Stomach (tissue), 9 donors: ENCODE results near the gene GRXCR1. TPM values are rescaled to one million over a fixed set of nuclear protein-coding genes. Genes with fewer than 3 reads are reported as not detected.

Experiments used
- DNase-seq, 2 donors: peaks; one replicate each; pipeline versions ENCODE4 v3.0.0 to v3.0.0-alpha.2; 2013 to 2019
- H3K27ac ChIP-seq, 5 donors: fragments of 200-600 bp in 4 of 5; sonication (generic) in 4 of 5; one replicate each; pipeline ENCODE4 v1.5.1; 2013 to 2019; ENCODE audit warnings: mild to moderate bottlenecking in 1 of 5, moderate library complexity in 1 of 5
- H3K27me3 ChIP-seq, 3 donors: fragments of 200-600 bp; sonication (generic); one replicate each; pipeline ENCODE4 v1.5.1; 2017 to 2019; ENCODE audit warnings: mixed run types in 1 of 3
- H3K36me3 ChIP-seq, 4 donors: fragments of 200-600 bp; sonication (generic); 1 replicate in 3 of 4; 2 replicates in 1 of 4; pipeline ENCODE4 v1.5.1; 2016 to 2019
- H3K4me1 ChIP-seq, 4 donors: fragments of 200-600 bp; sonication (generic); one replicate each; pipeline ENCODE4 v1.5.1; 2016 to 2019
- H3K4me3 ChIP-seq, 4 donors: fragments of 200-600 bp; sonication (generic) in 3 of 4; one replicate each; pipeline ENCODE4 v1.5.1; 2016 to 2019; ENCODE audit warnings: mild to moderate bottlenecking in 1 of 4
- H3K9me3 ChIP-seq, 4 donors: fragments of 200-600 bp; sonication (generic); one replicate each; pipeline ENCODE4 v1.5.1; 2016 to 2019
- EP300 ChIP-seq: sonication (generic); formaldehyde crosslinking; IDR thresholded peaks from one replicate; pipeline ENCODE4 v1.6.1; 2017; ENCODE audit warnings: antibody characterized with exemption
- POLR2A ChIP-seq, 4 donors: fragments of 450-650 bp; IDR thresholded peaks; one replicate each; pipeline ENCODE4 v1.6.1; 2016; ENCODE audit warnings: antibody characterized with exemption in 4 of 4, control low read depth in 2 of 4, mild to moderate bottlenecking in 1 of 4, moderate library complexity in 1 of 4
- POLR2AphosphoS5 ChIP-seq, 3 donors: sonication (generic); formaldehyde crosslinking; IDR thresholded peaks; one replicate each; pipeline ENCODE4 v1.6.1; 2016; ENCODE audit warnings: antibody characterized with exemption in 3 of 3
- WGBS, 5 donors: extraction: QIAGEN DNeasy Blood & Tissue Kit in 3 of 5; methylation state at CpG; one replicate each; pipeline versions ENCODE4 v1.1.5 to v1.1.7; 2013 to 2018; 5-methylcytosine and 5-hydroxymethylcytosine counted together
- intact Hi-C: fragments of 100-400 bp; cut with DNase I; formaldehyde crosslinking; loops from one replicate; pipeline ENCODE4 v1.15.1; 2023; ENCODE audit warnings: low total_unique reads
- polyA plus RNA-seq, 3 donors: library from polyadenylated mRNA; stranded (reverse); fragments of 200-250 nt; gene quantifications; one replicate each; pipeline ENCODE4 v1.2.3, GENCODE V29; 2013
- total RNA-seq, 5 donors: library from RNA; depleted of rRNA; stranded (reverse); fragments of >200 nt; gene quantifications; one replicate each; pipeline versions ENCODE4 v1.1.0 to v1.2.3, GENCODE V29; 2014 to 2016
- TF ChIP-seq, protein P1 (sequence below), 7 experiments: fragments of 450-650 bp in 4 of 7; fragments of 200-600 bp in 3 of 7; sonication (generic) in 3 of 7; IDR thresholded peaks; one replicate each; pipeline ENCODE4 v1.5.1; 2016 to 2019; ENCODE audit warnings: antibody characterized with exemption in 7 of 7, control low read depth in 2 of 7, mild to moderate bottlenecking in 1 of 7
- donor health status: healthy with polysubstance abuse.
- donor health status: Bipolar disorder and iron deficiency.
- donor health status: healthy.

The GRXCR1 gene
- total and polyA plus RNA-seq, 8 donors = not detected

DNA sequence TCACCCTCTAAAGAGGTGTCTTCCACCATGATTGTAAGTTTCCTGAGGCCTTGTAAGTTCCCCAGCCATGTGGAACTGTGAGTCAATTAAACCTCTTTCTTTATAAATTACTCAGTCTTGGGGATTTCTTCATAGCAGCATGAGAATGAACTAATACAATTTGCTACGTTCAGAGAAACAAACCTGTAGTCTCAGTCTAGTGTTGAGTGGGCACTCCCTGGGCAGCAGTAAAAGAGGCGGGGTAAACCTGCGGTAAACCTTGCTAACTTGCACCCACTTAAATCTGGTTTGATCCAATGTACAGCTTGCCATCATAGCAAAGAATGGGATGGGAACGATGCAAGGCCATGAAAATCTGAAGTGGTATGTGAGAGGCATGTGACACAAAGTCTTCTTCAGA, 22.4 kb downstream of the GRXCR1 start:
- no peak for TF ChIP-seq POLR2AphosphoS5 (IDR thresholded peaks at IDR 0.05)
- no peak for TF ChIP-seq EP300
- TF ChIP-seq, protein P1, sequence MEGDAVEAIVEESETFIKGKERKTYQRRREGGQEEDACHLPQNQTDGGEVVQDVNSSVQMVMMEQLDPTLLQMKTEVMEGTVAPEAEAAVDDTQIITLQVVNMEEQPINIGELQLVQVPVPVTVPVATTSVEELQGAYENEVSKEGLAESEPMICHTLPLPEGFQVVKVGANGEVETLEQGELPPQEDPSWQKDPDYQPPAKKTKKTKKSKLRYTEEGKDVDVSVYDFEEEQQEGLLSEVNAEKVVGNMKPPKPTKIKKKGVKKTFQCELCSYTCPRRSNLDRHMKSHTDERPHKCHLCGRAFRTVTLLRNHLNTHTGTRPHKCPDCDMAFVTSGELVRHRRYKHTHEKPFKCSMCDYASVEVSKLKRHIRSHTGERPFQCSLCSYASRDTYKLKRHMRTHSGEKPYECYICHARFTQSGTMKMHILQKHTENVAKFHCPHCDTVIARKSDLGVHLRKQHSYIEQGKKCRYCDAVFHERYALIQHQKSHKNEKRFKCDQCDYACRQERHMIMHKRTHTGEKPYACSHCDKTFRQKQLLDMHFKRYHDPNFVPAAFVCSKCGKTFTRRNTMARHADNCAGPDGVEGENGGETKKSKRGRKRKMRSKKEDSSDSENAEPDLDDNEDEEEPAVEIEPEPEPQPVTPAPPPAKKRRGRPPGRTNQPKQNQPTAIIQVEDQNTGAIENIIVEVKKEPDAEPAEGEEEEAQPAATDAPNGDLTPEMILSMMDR (IDR thresholded peaks at IDR 0.05) = no peak
- no peak for TF ChIP-seq POLR2A (IDR thresholded peaks at IDR 0.05)
- 82 to 89% (median 87%) methylated on average over 4 of the region's 4 CpGs for WGBS, 5 donors
- no peak for DNase-seq
- no peaks in the 10 kb centered on the region for H3K4me1 ChIP-seq
- H3K27me3 ChIP-seq = no peaks in the 10 kb centered on the region
- intact Hi-C loops = no loop called here
- H3K9me3 ChIP-seq = no peaks in the 10 kb centered on the region
- no peak overlapping the region for H3K27ac ChIP-seq
- H3K36me3 ChIP-seq = no peaks in the 10 kb centered on the region
- H3K4me3 ChIP-seq = no peak overlapping the region

DNA sequence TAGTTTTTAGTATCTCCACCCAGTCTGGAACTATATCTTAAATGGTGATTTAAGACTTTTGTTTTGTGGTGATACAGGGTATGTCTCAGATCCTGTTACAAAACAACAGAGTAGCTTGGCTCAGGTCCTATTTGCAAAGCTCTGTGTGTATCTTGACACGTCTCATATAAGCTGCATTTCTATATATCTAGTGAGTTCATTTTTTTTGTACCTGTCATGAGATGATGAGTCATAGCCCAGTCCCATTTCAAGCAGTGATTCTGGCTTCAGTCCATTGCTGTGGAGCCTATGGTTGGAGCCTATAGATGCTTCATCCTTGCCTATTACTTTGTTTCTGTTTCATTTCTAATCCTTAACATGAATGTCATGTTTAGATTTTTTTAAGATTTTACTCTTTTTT, 23.0 kb downstream of the GRXCR1 start:
- WGBS, 5 donors = 13 to 27% (median 23%) methylated on average over 1 of the region's 1 CpG
- Histone ChIP-seq H3K27me3 (no peaks in the 10 kb centered on the region), H3K9me3 (no peaks in the 10 kb centered on the region), H3K36me3 (no peaks in the 10 kb centered on the region), H3K4me1 (no peaks in the 10 kb centered on the region), H3K4me3 (no peak overlapping the region), H3K27ac (no peak overlapping the region)
- no peak for DNase-seq
- TF ChIP-seq EP300 (no peak), POLR2AphosphoS5 (IDR thresholded peaks at IDR 0.05) (no peak), POLR2A (IDR thresholded peaks at IDR 0.05) (no peak)
- TF ChIP-seq, protein P1 (IDR thresholded peaks at IDR 0.05) = no peak
- intact Hi-C loops = no loop called here

DNA sequence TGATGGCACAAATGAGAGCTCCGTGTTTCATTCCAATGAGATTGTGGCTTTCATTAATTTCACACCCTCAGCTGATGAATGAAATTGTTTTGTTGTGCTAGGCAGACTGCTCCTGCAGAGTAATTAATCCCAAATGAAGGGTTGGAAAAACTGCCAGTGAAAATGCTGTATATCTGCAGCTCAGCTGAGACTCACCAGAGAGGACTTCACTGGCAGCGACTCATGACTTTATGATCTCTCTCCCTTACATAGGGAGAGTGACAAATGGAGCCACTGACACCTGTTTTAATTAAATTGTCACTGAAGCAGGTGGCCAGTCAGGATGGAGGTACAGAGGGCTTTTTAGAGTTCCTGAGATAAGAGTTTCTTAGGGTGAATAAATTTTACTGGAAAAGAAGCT, 24.8 kb downstream of the GRXCR1 start:
- Histone ChIP-seq H3K4me1 (no peaks in the 10 kb centered on the region), H3K4me3 (no peak overlapping the region), H3K9me3 (no peaks in the 10 kb centered on the region), H3K27ac (no peak overlapping the region), H3K36me3 (no peaks in the 10 kb centered on the region), H3K27me3 (no peaks in the 10 kb centered on the region)
- intact Hi-C loops = no loop called here
- no peak for DNase-seq
- TF ChIP-seq EP300 (no peak), POLR2AphosphoS5 (IDR thresholded peaks at IDR 0.05) (no peak), POLR2A (IDR thresholded peaks at IDR 0.05) (no peak)
- TF ChIP-seq, protein P1 (IDR thresholded peaks at IDR 0.05) = no peak
- 80 to 88% (median 85%) methylated on average over 2 of the region's 2 CpGs for WGBS, 5 donors

DNA sequence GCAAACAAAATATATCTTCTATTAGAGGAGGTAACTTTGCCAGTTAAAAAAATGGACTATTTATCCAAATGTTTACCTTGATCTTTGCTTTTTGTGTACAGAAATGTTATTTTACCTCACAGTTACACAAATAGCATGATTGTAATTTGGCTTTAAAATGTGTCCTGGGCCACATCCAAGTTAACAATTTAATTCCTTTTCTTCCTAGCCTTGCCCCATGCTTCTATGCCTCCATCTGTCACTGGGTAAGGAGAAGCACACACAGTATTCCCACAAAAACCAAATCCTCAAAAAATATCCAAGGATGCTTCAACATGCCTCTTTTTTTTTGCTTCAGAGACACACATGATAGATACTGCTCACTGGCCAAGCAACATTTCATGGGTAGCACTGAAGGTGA, 30.9 kb downstream of the GRXCR1 start:
- Histone ChIP-seq H3K27me3 (no peaks in the 10 kb centered on the region), H3K4me3 (no peak overlapping the region), H3K36me3 (no peaks in the 10 kb centered on the region), H3K27ac (no peak overlapping the region), H3K9me3 (no peaks in the 10 kb centered on the region), H3K4me1 (no peaks in the 10 kb centered on the region)
- no peak for DNase-seq
- TF ChIP-seq, protein P1 (IDR thresholded peaks at IDR 0.05) = no peak
- TF ChIP-seq EP300 = no peak
- TF ChIP-seq POLR2AphosphoS5 (IDR thresholded peaks at IDR 0.05) = no peak
- no peak for TF ChIP-seq POLR2A (IDR thresholded peaks at IDR 0.05)
- intact Hi-C loops = no loop called here
